Left lung (tissue), 10 donors: ENCODE data around the gene FAM13C. TPM values are rescaled to one million over a fixed set of nuclear protein-coding genes. Genes with fewer than 3 reads are reported as not detected.
A peak's percentile ranks its signal among the peaks of the same experiment; 100 is the strongest.

Experiments used
- ATAC-seq: fragments of 200-7000 bp; cut with Tn5 transposase; one replicate; pipeline ENCODE4 v1.9.1; 2020; ENCODE audit warnings: moderate library complexity
- DNase-seq, 4 donors: peaks; one replicate each; pipeline ENCODE4 v3.0.0-alpha.2; 2013 to 2020
- H3K27ac ChIP-seq, 2 donors: fragments of 200-600 bp; sonication (generic) in 1 of 2; one replicate each; pipeline versions ENCODE4 v1.5.0 to v1.8.0; 2020 to 2021
- H3K27me3 ChIP-seq, 2 donors: fragments of 200-600 bp; sonication (generic) in 1 of 2; one replicate each; pipeline versions ENCODE4 v1.5.0 to v1.8.0; 2020 to 2021
- H3K36me3 ChIP-seq, 2 donors: fragments of 200-600 bp; sonication (generic) in 1 of 2; one replicate each; pipeline versions ENCODE4 v1.5.0 to v1.8.0; 2020 to 2021
- H3K4me1 ChIP-seq, 2 donors: fragments of 200-600 bp; one replicate each; pipeline ENCODE4 v1.8.0; 2021
- H3K4me3 ChIP-seq, 2 donors: fragments of 200-600 bp; sonication (generic) in 1 of 2; one replicate each; pipeline versions ENCODE4 v1.5.0 to v1.8.0; 2020 to 2021; ENCODE audit warnings: mild to moderate bottlenecking in 1 of 2
- H3K9me3 ChIP-seq, 2 donors: fragments of 200-600 bp; sonication (generic) in 1 of 2; one replicate each; pipeline versions ENCODE4 v1.5.0 to v1.8.0; 2020 to 2021
- CTCF ChIP-seq, 2 donors: fragments of 200-600 bp; sonication (generic) in 1 of 2; IDR thresholded peaks; one replicate each; pipeline versions ENCODE4 v1.5.0 to v1.8.0; 2021; ENCODE audit warnings: antibody characterized with exemption in 2 of 2
- intact Hi-C, 2 donors: fragments of 100-400 bp; cut with DNase I; formaldehyde crosslinking; loops; one replicate each; pipeline versions ENCODE4 v1.11.2 to v1.14.2; 2022
- polyA plus RNA-seq, 6 donors: library from polyadenylated mRNA; unstranded; fragments of 120-200 nt; gene quantifications; one replicate each; pipeline ENCODE4 v1.2.1, GENCODE V29; 2013; ENCODE audit not compliant: insufficient read length in 6 of 6
- total RNA-seq, 2 donors: library from RNA; stranded (reverse); fragmentation: NEBNext Ultra II Directional; extraction: Animal tissue kit (Norgen Biotek cat#: 25700); gene quantifications; one replicate each; pipeline ENCODE4 v1.2.1, GENCODE V29; 2021
- donor health status: DM: no; HTN: yes; CAD: no.
- donor health status: DM: no; HTN: no; CAD: no.

The FAM13C gene
- total and polyA plus RNA-seq, 8 donors: 10.3 to 36.1 (median 25.0) TPM

- ATAC-seq: no peak
- no peaks in the 10 kb centered on the region for H3K4me1 ChIP-seq
- intact Hi-C loops: no loop called here
- H3K27ac ChIP-seq: no peak overlapping the region
- H3K36me3 ChIP-seq: no peaks in the 10 kb centered on the region
- peaks cover 0 to 8% of the 10 kb centered on the region in 2 donors for H3K9me3 ChIP-seq
- no peak for DNase-seq
- TF ChIP-seq CTCF (IDR thresholded peaks at IDR 0.05): no peak
- H3K4me3 ChIP-seq: no peak overlapping the region
- no peaks in the 10 kb centered on the region for H3K27me3 ChIP-seq
Observed at GRCh38 chr10:59395984-59396383, 33.6 kb upstream of the FAM13C start.

- intact Hi-C loops: no loop called here
- no peak for TF ChIP-seq CTCF (IDR thresholded peaks at IDR 0.05)
- no peak overlapping the region for H3K27ac ChIP-seq
- H3K27me3 ChIP-seq: no peaks in the 10 kb centered on the region
- ATAC-seq (no peak), DNase-seq (no peak)
- H3K36me3 ChIP-seq: no peaks in the 10 kb centered on the region
- H3K4me1 ChIP-seq: no peaks in the 10 kb centered on the region
- H3K4me3 ChIP-seq: no peak overlapping the region
- H3K9me3 ChIP-seq: peaks cover 0 to 6% of the 10 kb centered on the region in 2 donors
Observed at GRCh38 chr10:59393349-59393748, 31.0 kb upstream of the FAM13C start.

- TF ChIP-seq CTCF (IDR thresholded peaks at IDR 0.05): no peak
- DNase-seq: no peak
- Histone ChIP-seq H3K27ac (no peak overlapping the region), H3K9me3 (no peaks in the 10 kb centered on the region), H3K4me3 (no peak overlapping the region), H3K4me1 (no peaks in the 10 kb centered on the region), H3K27me3 (no peaks in the 10 kb centered on the region), H3K36me3 (no peaks in the 10 kb centered on the region)
- intact Hi-C loops: no loop called here
- no peak for ATAC-seq
Observed at GRCh38 chr10:59391060-59391459, 28.7 kb upstream of the FAM13C start.

GRCh38 chr10:59388671-59388976 is 26.3 kb upstream of the FAM13C start:
- ATAC-seq (no peak), DNase-seq (no peak)
- Histone ChIP-seq H3K9me3 (no peaks in the 10 kb centered on the region), H3K27ac (no peak overlapping the region), H3K27me3 (no peaks in the 10 kb centered on the region), H3K36me3 (no peaks in the 10 kb centered on the region), H3K4me3 (no peak overlapping the region), H3K4me1 (no peaks in the 10 kb centered on the region)
- intact Hi-C loops: no loop called here
- no peak for TF ChIP-seq CTCF (IDR thresholded peaks at IDR 0.05)

- peak overlapping the region in 1 of 2 donors; percentile 41 for H3K27ac ChIP-seq
- no peak for TF ChIP-seq CTCF (IDR thresholded peaks at IDR 0.05)
- H3K27me3 ChIP-seq: no peaks in the 10 kb centered on the region
- ATAC-seq: no peak
- intact Hi-C loops: no loop called here
- no peaks in the 10 kb centered on the region for H3K36me3 ChIP-seq
- DNase-seq: no peak
- H3K9me3 ChIP-seq: no peaks in the 10 kb centered on the region
- no peak overlapping the region for H3K4me3 ChIP-seq
- H3K4me1 ChIP-seq: no peaks in the 10 kb centered on the region
Observed at GRCh38 chr10:59387951-59388670, 25.8 kb upstream of the FAM13C start.
